K562 (cell line): Measurements from ENCODE around the gene GPR183. TPM values are rescaled to one million over a fixed set of nuclear protein-coding genes. Genes with fewer than 3 reads are reported as not detected.

ENCODE experiments used
- ARNT ChIP-seq, 2 experiments: fragments of 450-650 bp; IDR thresholded peaks; 2 replicates each; pipeline ENCODE4 v1.6.1; 2016; ENCODE audit warnings: mild to moderate bottlenecking in 1 of 2
- DLX4 ChIP-seq: fragments of 250-450 bp; sonication (Bioruptor Pico); IDR thresholded peaks from 2 replicates; pipeline ENCODE4 v1.6.1; 2021; ENCODE audit warnings: mild to moderate bottlenecking
- FUS ChIP-seq: fragments of 200-400 bp; formaldehyde crosslinking; optimal IDR thresholded peaks from 2 replicates; pipeline ENCODE3; 2017; ENCODE audit warnings: low read depth, low read length
- MGA ChIP-seq: fragments of 450-650 bp; IDR thresholded peaks from 2 replicates; pipeline ENCODE4 v1.6.1; 2016; ENCODE audit warnings: mild to moderate bottlenecking, moderate library complexity
- RBM15 ChIP-seq: fragments of 200-400 bp; formaldehyde crosslinking; IDR thresholded peaks from 2 replicates; pipeline ENCODE4 v1.6.1; 2018; ENCODE audit warnings: mild to moderate bottlenecking, low read length, moderate library complexity; ENCODE audit not compliant: insufficient read depth
- TEAD1 ChIP-seq, 2 experiments: fragments of 450-650 bp in 1 of 2; sonication (generic) in 1 of 2; formaldehyde crosslinking; IDR thresholded peaks; 2 replicates each; pipeline versions ENCODE4 v1.4.0 to v1.8.0; 2020 to 2022; ENCODE audit warnings: mild to moderate bottlenecking in 2 of 2, missing genetic modification reagents in 1 of 2
- USF2 ChIP-seq: sonication (generic); formaldehyde crosslinking; IDR thresholded peaks from 2 replicates; pipeline ENCODE4 v1.5.0; 2020; ENCODE audit warnings: missing genetic modification reagents
- ZNF274 ChIP-seq: IDR thresholded peaks from 2 replicates; pipeline ENCODE4 v1.6.1; 2011; ENCODE audit warnings: low read depth, mild to moderate bottlenecking, low read length, moderate library complexity, borderline replicate concordance
- ZNF324 ChIP-seq: fragments of 250-450 bp; sonication (Bioruptor Pico); IDR thresholded peaks from 2 replicates; pipeline ENCODE4 v1.4.0; 2020; ENCODE audit warnings: mild to moderate bottlenecking
- ZNF511 ChIP-seq: sonication (generic); formaldehyde crosslinking; IDR thresholded peaks from 2 replicates; pipeline ENCODE4 v1.8.0; 2022; ENCODE audit warnings: mild to moderate bottlenecking, missing genetic modification reagents
- ZNF512 ChIP-seq: IDR thresholded peaks from 2 replicates; pipeline ENCODE4 v1.6.1; 2016; ENCODE audit warnings: missing genetic modification characterization, missing compliant biosample characterization
- polyA plus RNA-seq, 8 experiments: library from polyadenylated mRNA; depleted of rRNA in 4 of 8; stranded (reverse) in 5 of 8; unstranded in 3 of 8; fragments of >200 nt; fragmentation: Nextera tagmentation in 2 of 8; fragmentation: Illumina TruSeq in 1 of 8; extraction: Ambion mirVana in 2 of 8; extraction: Trizol in 1 of 8; gene quantifications; 2 replicates each; pipeline versions ENCODE4 v1.2.1 to v1.2.3, GENCODE V29; 2011 to 2014; ENCODE audit warnings: inconsistent platforms in 1 of 8, missing spikeins in 1 of 8
- total RNA-seq, 7 experiments: library from RNA; depleted of rRNA in 6 of 7; stranded (reverse); fragments of >200 nt in 6 of 7; fragmentation: Illumina TruSeq in 2 of 7; extraction: Trizol in 2 of 7; gene quantifications; 2 replicates each; pipeline versions ENCODE4 v1.2.1 to v1.2.3, GENCODE V29; 2011 to 2021; ENCODE audit warnings: low replicate concordance in 1 of 7

The GPR183 gene
- total and polyA plus RNA-seq, 9 of the 15 experiments (the other 6 are each of a cell fraction or from before 2014, with no cell fraction given) = 1.3 to 10.2 (median 3.7) TPM

GRCh38 chr13:99307648-99308339 lies 595 bp upstream of the GPR183 start (continued):
- TF ChIP-seq MGA = no peak
- TF ChIP-seq DLX4 = no peak
- no peak for TF ChIP-seq FUS
- 0 out of 4 replicates have a peak, but pooled peaks of 1 of the 2 experiments have one; percentile 39 for TF ChIP-seq ARNT (IDR thresholded peaks at IDR 0.05)
- no peak for TF ChIP-seq ZNF511 (CRISPR knock-in tag)
- no peak for TF ChIP-seq ZNF512 (tag)
- no peak for TF ChIP-seq RBM15
- no peak for TF ChIP-seq TEAD1 (CRISPR knock-in tag; IDR thresholded peaks at IDR 0.05)
- TF ChIP-seq USF2 (CRISPR knock-in tag) = no peak
- no peak for TF ChIP-seq ZNF274
- TF ChIP-seq ZNF324 (CRISPR knock-in tag) = no peak
